Endothelial cell of umbilical vein (primary cell): ENCODE data around the gene DMD.

Source experiments
- EZH2 ChIP-seq: IDR thresholded peaks from 2 replicates; pipeline ENCODE4 v1.6.1; 2012; ENCODE audit warnings: borderline replicate concordance, low read depth, mild to moderate bottlenecking, moderate library complexity, low read length, inconsistent platforms; ENCODE audit not compliant: severe bottlenecking
- JUN ChIP-seq: IDR thresholded peaks from 2 replicates; pipeline ENCODE4 v1.6.1; 2011; ENCODE audit warnings: borderline replicate concordance, low read depth; ENCODE audit not compliant: insufficient read length, insufficient read depth
- MYC ChIP-seq: IDR thresholded peaks from one replicate; pipeline ENCODE4 v1.6.1; 2011; ENCODE audit warnings: mild to moderate bottlenecking, low read depth, low read length
- POLR2A ChIP-seq: IDR thresholded peaks from 2 replicates; pipeline ENCODE4 v1.6.1; 2012; ENCODE audit warnings: low read depth, mild to moderate bottlenecking, control low read depth, low read length
- TF ChIP-seq, protein P1 (sequence below): IDR thresholded peaks from 2 replicates; pipeline ENCODE4 v1.6.1; 2011; ENCODE audit not compliant: insufficient read depth, insufficient read length
- TF ChIP-seq, protein P2 (sequence below), 2 donors: IDR thresholded peaks; 1 replicate in 1 of 2; 2 replicates in 1 of 2; pipeline ENCODE4 v1.5.1; 2011; ENCODE audit warnings: low read length in 2 of 2, mild to moderate bottlenecking in 2 of 2, moderate library complexity in 2 of 2, control low read depth in 1 of 2, inconsistent platforms in 1 of 2, low read depth in 1 of 2; ENCODE audit not compliant: insufficient read depth in 1 of 2; ENCODE audit errors: extremely low read depth in 1 of 2

GRCh38 chrX:32591589-32591988 is 619.8 kb downstream of the DMD start:
- TF ChIP-seq, protein P1, sequence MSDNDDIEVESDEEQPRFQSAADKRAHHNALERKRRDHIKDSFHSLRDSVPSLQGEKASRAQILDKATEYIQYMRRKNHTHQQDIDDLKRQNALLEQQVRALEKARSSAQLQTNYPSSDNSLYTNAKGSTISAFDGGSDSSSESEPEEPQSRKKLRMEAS = no peak
- TF ChIP-seq POLR2A (no peak), JUN (no peak), EZH2 (no peak), MYC (no peak)
- TF ChIP-seq, protein P2, sequence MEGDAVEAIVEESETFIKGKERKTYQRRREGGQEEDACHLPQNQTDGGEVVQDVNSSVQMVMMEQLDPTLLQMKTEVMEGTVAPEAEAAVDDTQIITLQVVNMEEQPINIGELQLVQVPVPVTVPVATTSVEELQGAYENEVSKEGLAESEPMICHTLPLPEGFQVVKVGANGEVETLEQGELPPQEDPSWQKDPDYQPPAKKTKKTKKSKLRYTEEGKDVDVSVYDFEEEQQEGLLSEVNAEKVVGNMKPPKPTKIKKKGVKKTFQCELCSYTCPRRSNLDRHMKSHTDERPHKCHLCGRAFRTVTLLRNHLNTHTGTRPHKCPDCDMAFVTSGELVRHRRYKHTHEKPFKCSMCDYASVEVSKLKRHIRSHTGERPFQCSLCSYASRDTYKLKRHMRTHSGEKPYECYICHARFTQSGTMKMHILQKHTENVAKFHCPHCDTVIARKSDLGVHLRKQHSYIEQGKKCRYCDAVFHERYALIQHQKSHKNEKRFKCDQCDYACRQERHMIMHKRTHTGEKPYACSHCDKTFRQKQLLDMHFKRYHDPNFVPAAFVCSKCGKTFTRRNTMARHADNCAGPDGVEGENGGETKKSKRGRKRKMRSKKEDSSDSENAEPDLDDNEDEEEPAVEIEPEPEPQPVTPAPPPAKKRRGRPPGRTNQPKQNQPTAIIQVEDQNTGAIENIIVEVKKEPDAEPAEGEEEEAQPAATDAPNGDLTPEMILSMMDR (IDR thresholded peaks at IDR 0.05; ENCODE audit: extremely low read depth in 1 of 2, insufficient read depth in 1 of 2, low read depth in 1 of 2, low read length in 2 of 2) = no peak
